ENCODE data around the gene TLN1.

- no peak for TF ChIP-seq EZH2 (IDR thresholded peaks at IDR 0.05; ENCODE audit: insufficient read depth, poor library complexity, severe bottlenecking)
- TF ChIP-seq EZH2phosphoT487 (IDR thresholded peaks at IDR 0.05; ENCODE audit: insufficient read depth, low read depth), result no peak
These were observed 64.1 kb downstream of the TLN1 start for GRCh38 chr9:35667939-35668338.
